ENCODE results near the gene CTNNA2. TPM values are rescaled to one million over a fixed set of nuclear protein-coding genes. Genes with fewer than 3 reads are reported as not detected.

CTNNA2 gene
- polyA plus RNA-seq, 1 experiment: not detected

DNA sequence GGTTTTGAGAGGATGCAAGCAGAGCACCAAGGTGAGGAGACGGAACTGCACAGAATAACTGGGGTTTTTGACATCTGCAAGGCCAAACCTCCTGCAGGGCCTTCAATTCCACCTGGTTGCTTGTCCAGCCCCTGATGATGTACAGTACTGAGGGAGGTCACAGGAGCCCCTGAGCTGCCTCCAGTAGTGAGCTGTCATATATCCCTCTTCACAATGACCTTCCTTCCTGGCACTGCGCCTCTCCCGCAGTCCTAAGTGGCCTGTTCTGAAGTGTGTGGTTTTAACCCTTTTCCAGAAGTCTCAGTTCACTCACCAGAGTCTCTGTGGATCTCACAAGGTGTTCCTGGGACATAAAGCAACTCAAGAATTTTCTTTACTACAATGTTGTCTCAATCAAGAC is 746.4 kb downstream of the CTNNA2 start:
- Histone ChIP-seq H3K4me3 (ENCODE audit: low read depth, low read length) (no peak overlapping the region), H3K27me3 (ENCODE audit: control insufficient read depth, insufficient read depth, low read length) (no peaks in the 10 kb centered on the region), H3K9me3 (ENCODE audit: control insufficient read depth, insufficient read depth, low read length) (no peaks in the 10 kb centered on the region), H3K27ac (ENCODE audit: low read depth, low read length) (no peak overlapping the region)
- ChIA-PET CTCF (interaction anchor here (3.0 kb wide), 1 partner anchor 21 kb away, joined by 10 read pairs; no protein-coding TSS in a partner anchor), POLR2A (no interaction called here)
- TF ChIP-seq, protein P1, sequence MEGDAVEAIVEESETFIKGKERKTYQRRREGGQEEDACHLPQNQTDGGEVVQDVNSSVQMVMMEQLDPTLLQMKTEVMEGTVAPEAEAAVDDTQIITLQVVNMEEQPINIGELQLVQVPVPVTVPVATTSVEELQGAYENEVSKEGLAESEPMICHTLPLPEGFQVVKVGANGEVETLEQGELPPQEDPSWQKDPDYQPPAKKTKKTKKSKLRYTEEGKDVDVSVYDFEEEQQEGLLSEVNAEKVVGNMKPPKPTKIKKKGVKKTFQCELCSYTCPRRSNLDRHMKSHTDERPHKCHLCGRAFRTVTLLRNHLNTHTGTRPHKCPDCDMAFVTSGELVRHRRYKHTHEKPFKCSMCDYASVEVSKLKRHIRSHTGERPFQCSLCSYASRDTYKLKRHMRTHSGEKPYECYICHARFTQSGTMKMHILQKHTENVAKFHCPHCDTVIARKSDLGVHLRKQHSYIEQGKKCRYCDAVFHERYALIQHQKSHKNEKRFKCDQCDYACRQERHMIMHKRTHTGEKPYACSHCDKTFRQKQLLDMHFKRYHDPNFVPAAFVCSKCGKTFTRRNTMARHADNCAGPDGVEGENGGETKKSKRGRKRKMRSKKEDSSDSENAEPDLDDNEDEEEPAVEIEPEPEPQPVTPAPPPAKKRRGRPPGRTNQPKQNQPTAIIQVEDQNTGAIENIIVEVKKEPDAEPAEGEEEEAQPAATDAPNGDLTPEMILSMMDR (IDR thresholded peaks at IDR 0.05; ENCODE audit: low read depth, low read length): no peak
- no peak for DNase-seq (ENCODE audit: low read depth, low spot score)

DNA sequence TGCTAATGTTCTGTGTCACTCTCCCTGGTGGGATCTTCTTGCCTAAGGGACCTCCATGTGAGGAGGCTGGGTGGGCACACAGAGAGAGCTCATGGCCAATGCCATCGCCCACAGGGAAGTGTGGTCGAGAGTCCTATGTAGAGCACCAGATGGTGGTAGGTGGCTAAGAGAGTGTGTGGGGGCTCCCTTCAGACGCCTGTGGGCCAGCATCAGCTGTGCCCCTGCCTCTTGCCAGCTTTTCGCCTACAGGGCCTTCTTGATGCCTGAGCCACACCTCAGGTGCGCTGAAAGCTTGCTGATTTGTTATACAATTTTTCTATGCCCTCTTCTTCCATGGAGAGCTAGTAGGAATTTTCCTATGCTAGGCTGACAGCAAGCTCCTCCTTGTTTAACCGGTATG is 753.4 kb downstream of the CTNNA2 start:
- no peak overlapping the region for H3K4me3 ChIP-seq (ENCODE audit: low read depth, low read length)
- no peak overlapping the region for H3K27ac ChIP-seq (ENCODE audit: low read depth, low read length)
- DNase-seq (ENCODE audit: low read depth, low spot score): no peak
- ChIA-PET POLR2A (no interaction called here), CTCF (no interaction called here)
- no peaks in the 10 kb centered on the region for H3K9me3 ChIP-seq (ENCODE audit: control insufficient read depth, insufficient read depth, low read length)
- H3K27me3 ChIP-seq (ENCODE audit: control insufficient read depth, insufficient read depth, low read length): no peaks in the 10 kb centered on the region
- TF ChIP-seq, protein P1 (IDR thresholded peaks at IDR 0.05; ENCODE audit: low read depth, low read length): no peak

DNA sequence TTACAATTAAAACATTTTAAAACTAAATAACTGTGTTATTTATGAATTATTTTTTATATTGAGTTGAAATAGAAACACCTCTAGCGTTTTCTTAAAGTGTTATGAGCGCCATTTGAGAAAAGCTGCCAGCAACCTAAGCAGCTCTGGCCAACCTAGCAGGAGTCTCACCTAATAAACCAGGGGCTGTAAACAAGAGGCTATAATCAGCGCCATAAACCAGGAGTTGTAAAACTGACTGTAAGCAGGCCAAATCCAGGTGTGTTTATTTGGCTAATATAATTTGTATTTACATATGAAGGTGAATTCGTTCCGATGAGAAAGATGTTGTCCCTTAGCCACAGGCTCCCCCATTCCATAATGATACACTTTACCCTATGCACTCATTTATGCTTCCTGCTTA is 757.0 kb downstream of the CTNNA2 start:
- CTCF ChIA-PET: no interaction called here

DNA sequence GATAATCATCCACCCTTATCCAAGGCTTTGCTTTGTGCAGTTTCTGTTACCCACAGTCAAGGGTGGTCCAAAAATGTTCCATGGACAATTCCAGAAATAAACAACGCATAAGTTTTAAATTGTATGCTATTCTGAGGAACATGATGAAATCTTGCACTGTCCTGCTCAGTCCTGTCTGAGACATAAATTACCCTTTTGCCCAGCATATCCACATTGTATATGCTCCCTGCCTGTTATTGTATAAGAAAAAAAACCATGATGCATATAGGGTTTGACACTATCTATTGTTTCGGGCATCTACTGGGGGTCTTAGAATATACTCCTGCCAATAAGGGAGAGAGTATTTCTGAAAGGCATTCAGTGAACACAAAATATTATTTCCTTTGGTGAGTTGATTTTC is 767.7 kb downstream of the CTNNA2 start:
- no peak for DNase-seq (ENCODE audit: low read depth, low spot score)
- Histone ChIP-seq H3K27me3 (ENCODE audit: control insufficient read depth, insufficient read depth, low read length) (no peaks in the 10 kb centered on the region), H3K9me3 (ENCODE audit: control insufficient read depth, insufficient read depth, low read length) (no peaks in the 10 kb centered on the region), H3K4me3 (ENCODE audit: low read depth, low read length) (no peak overlapping the region), H3K27ac (ENCODE audit: low read depth, low read length) (no peak overlapping the region)
- TF ChIP-seq, protein P1 (IDR thresholded peaks at IDR 0.05; ENCODE audit: low read depth, low read length): no peak
- ChIA-PET CTCF (no interaction called here), POLR2A (no interaction called here)

More for the DNA sequence above, 757.0 kb downstream of the CTNNA2 start:
- Histone ChIP-seq H3K9me3 (ENCODE audit: control insufficient read depth, insufficient read depth, low read length) (no peaks in the 10 kb centered on the region), H3K27ac (ENCODE audit: low read depth, low read length) (no peak overlapping the region), H3K27me3 (ENCODE audit: control insufficient read depth, insufficient read depth, low read length) (no peaks in the 10 kb centered on the region), H3K4me3 (ENCODE audit: low read depth, low read length) (no peak overlapping the region)
- POLR2A ChIA-PET: no interaction called here
- TF ChIP-seq, protein P1 (IDR thresholded peaks at IDR 0.05; ENCODE audit: low read depth, low read length): no peak
- no peak for DNase-seq (ENCODE audit: low read depth, low spot score)

DNA sequence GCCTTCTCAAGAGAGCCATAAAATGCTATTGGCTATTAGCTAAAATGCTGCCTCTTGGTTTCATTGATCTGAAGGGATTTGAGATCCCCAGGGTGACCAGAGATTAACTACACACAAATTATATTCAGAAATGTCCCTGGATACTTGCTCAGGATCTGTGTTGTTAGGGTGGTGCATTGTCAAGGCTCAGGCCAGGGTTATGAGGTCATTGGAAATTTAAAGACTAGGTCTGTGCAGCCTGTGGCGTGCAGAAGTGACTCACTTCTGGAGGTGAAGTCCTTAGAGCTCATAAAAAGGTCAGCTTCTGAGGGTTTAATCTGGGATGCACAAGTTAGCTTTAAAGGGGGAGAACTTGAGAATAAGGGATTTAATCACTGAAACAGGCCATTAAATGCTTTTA is 768.2 kb downstream of the CTNNA2 start:
- POLR2A ChIA-PET: no interaction called here
- Histone ChIP-seq H3K27ac (ENCODE audit: low read depth, low read length) (no peak overlapping the region), H3K9me3 (ENCODE audit: control insufficient read depth, insufficient read depth, low read length) (no peaks in the 10 kb centered on the region), H3K4me3 (ENCODE audit: low read depth, low read length) (no peak overlapping the region), H3K27me3 (ENCODE audit: control insufficient read depth, insufficient read depth, low read length) (no peaks in the 10 kb centered on the region)
- DNase-seq (ENCODE audit: low read depth, low spot score): no peak
- TF ChIP-seq, protein P1 (IDR thresholded peaks at IDR 0.05; ENCODE audit: low read depth, low read length): no peak
- CTCF ChIA-PET: no interaction called here
